Measurements from ENCODE around the gene PTPRR. TPM values are rescaled to one million over a fixed set of nuclear protein-coding genes. Genes with fewer than 3 reads are reported as not detected.

PTPRR gene
- polyA plus RNA-seq, 1 donor = 3.0 TPM

DNA sequence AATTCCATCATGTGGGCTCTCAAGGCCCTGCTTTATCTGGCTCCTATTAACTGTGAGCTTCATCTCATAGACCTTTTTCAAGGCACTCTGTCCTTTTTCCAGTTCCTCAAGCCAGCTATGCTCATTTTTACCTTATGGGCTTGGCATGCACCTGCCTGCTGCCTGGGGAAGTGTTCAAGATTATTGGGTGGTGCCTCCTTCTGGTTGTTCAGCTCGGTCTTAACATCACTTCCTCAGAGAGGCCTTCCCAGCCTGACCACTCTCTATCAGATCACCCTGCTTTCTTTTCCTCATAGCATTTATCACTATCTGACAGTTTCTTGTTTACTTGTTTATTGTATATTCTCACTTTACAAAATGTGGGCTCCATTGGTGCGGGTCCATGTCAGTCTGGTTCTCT is 141.3 kb downstream of the PTPRR start:
- Histone ChIP-seq H3K4me1 (ENCODE audit: control insufficient read depth, insufficient read depth, low read length) (no peaks in the 10 kb centered on the region), H3K36me3 (ENCODE audit: control insufficient read depth, insufficient read depth, low read length) (no peaks in the 10 kb centered on the region), H3K9me3 (ENCODE audit: control insufficient read depth, low read depth, low read length) (no peaks in the 10 kb centered on the region), H3K4me3 (ENCODE audit: low read length) (no peak overlapping the region), H3K27ac (ENCODE audit: low read length) (no peak overlapping the region), H3K27me3 (ENCODE audit: control insufficient read depth, insufficient read depth, low read length) (no peaks in the 10 kb centered on the region)
- WGBS (ENCODE audit: insufficient coverage, low lambda C conversion rate) = no CpG with 5 or more reads among the region's 2 CpGs
- DNase-seq = no peak

DNA sequence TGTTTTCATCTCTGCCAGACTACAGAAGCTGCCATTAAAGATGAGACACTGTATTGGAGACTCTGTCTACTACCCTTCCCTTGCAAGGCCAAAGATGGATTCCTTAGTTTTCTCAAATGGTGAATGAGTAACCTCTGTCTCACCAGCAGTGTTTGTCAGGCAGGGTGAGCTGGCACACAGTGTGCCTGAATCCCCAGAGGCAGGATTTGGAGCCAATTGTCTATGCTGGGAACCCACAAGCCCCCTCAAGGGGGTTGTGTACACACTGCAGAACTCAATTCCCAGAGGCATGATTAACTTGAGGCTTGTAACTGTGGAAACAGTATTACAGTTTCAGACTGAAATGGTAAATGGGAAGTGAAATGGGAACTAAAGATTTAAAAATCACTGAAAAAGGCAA is 146.5 kb downstream of the PTPRR start:
- no peak for DNase-seq

DNA sequence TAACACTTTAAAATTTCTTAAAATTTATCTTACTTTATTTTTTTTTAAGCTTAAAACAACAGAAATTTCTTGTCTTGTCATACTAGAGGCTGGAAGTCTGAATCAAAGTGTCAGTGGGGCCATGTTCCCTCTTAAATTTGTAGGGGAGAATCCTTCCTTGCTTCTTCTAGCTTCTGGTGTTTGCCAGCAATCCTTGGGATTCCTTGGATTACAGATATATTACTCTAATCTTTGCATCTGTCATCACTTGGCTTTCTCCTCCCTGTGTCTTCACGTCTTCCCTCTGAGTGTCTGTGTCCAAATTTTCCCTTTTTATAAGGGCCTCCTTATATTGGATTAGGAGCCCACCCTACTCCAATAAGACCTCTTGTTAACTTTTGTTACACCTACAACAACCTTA is 147.7 kb downstream of the PTPRR start:
- no CpG with 5 or more reads among the region's 1 CpG for WGBS (ENCODE audit: insufficient coverage, low lambda C conversion rate)
- no peaks in the 10 kb centered on the region for H3K9me3 ChIP-seq (ENCODE audit: control insufficient read depth, low read depth, low read length)
- H3K27me3 ChIP-seq (ENCODE audit: control insufficient read depth, insufficient read depth, low read length) = no peaks in the 10 kb centered on the region
- no peak overlapping the region for H3K27ac ChIP-seq (ENCODE audit: low read length)
- no peaks in the 10 kb centered on the region for H3K4me1 ChIP-seq (ENCODE audit: control insufficient read depth, insufficient read depth, low read length)
- H3K36me3 ChIP-seq (ENCODE audit: control insufficient read depth, insufficient read depth, low read length) = no peaks in the 10 kb centered on the region
- no peak for DNase-seq
- no peak overlapping the region for H3K4me3 ChIP-seq (ENCODE audit: low read length)

More for the DNA sequence above, 146.5 kb downstream of the PTPRR start:
- Histone ChIP-seq H3K4me3 (ENCODE audit: low read length) (no peak overlapping the region), H3K4me1 (ENCODE audit: control insufficient read depth, insufficient read depth, low read length) (no peaks in the 10 kb centered on the region), H3K36me3 (ENCODE audit: control insufficient read depth, insufficient read depth, low read length) (no peaks in the 10 kb centered on the region), H3K27me3 (ENCODE audit: control insufficient read depth, insufficient read depth, low read length) (no peaks in the 10 kb centered on the region), H3K27ac (ENCODE audit: low read length) (no peak overlapping the region), H3K9me3 (ENCODE audit: control insufficient read depth, low read depth, low read length) (no peaks in the 10 kb centered on the region)

DNA sequence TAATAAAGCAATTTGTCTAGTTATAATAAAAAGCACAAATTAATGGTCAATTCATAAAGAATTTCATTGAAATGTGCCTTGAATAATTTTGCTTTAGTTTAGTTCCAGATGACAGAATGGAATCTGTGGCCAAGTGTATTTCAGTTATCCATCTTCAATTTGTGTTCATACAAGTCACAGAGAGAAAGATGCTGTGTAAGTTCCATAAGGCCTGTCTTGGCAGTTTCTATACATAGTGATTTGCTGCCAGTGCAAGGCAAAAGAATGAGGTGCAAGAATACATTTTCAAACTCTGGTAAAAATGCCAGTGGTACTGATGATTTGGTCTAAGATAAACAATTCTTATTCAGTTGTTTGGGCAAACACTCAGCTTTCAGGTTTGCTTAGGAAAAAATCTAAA is 149.0 kb downstream of the PTPRR start:
- Histone ChIP-seq H3K27me3 (ENCODE audit: control insufficient read depth, insufficient read depth, low read length) (no peaks in the 10 kb centered on the region), H3K36me3 (ENCODE audit: control insufficient read depth, insufficient read depth, low read length) (no peaks in the 10 kb centered on the region), H3K9me3 (ENCODE audit: control insufficient read depth, low read depth, low read length) (no peaks in the 10 kb centered on the region), H3K4me3 (ENCODE audit: low read length) (no peak overlapping the region), H3K27ac (ENCODE audit: low read length) (no peak overlapping the region), H3K4me1 (ENCODE audit: control insufficient read depth, insufficient read depth, low read length) (no peaks in the 10 kb centered on the region)
- DNase-seq = no peak

- H3K36me3 ChIP-seq (ENCODE audit: control insufficient read depth, insufficient read depth, low read length) = no peaks in the 10 kb centered on the region
- H3K4me3 ChIP-seq (ENCODE audit: low read length) = no peak overlapping the region
- DNase-seq = no peak
- no peaks in the 10 kb centered on the region for H3K9me3 ChIP-seq (ENCODE audit: control insufficient read depth, low read depth, low read length)
- H3K4me1 ChIP-seq (ENCODE audit: control insufficient read depth, insufficient read depth, low read length) = no peaks in the 10 kb centered on the region
- no CpG with 5 or more reads among the region's 2 CpGs for WGBS (ENCODE audit: insufficient coverage, low lambda C conversion rate)
- no peaks in the 10 kb centered on the region for H3K27me3 ChIP-seq (ENCODE audit: control insufficient read depth, insufficient read depth, low read length)
- no peak overlapping the region for H3K27ac ChIP-seq (ENCODE audit: low read length)
Observed at GRCh38 chr12:70763666-70764065, 156.9 kb downstream of the PTPRR start.

DNA sequence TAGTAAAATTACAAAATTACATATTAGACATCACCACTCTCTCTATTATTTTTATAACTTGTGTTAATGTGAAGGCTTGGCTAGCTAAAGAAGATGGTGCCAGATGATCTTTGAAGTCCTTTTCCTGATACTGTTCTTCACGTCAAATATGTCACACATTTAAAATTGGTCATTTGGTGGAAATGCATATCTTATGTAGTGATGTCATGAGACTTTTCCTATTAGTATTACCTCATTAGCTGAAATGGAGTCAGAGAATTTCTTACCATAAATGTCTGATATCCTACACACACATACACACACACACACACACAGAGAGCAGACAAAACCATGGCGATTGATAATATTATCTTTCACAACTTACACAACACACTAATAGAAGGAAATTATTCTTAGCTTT is 158.5 kb downstream of the PTPRR start:
- peaks cover 6% of the 10 kb centered on the region for H3K4me1 ChIP-seq (ENCODE audit: control insufficient read depth, insufficient read depth, low read length)
- no peaks in the 10 kb centered on the region for H3K9me3 ChIP-seq (ENCODE audit: control insufficient read depth, low read depth, low read length)
- WGBS (ENCODE audit: insufficient coverage, low lambda C conversion rate) = 100% methylated on average over 1 of the region's 2 CpGs
- no peaks in the 10 kb centered on the region for H3K36me3 ChIP-seq (ENCODE audit: control insufficient read depth, insufficient read depth, low read length)
- DNase-seq = no peak
- H3K4me3 ChIP-seq (ENCODE audit: low read length) = no peak overlapping the region
- H3K27me3 ChIP-seq (ENCODE audit: control insufficient read depth, insufficient read depth, low read length) = no peaks in the 10 kb centered on the region
- no peak overlapping the region for H3K27ac ChIP-seq (ENCODE audit: low read length)

- H3K36me3 ChIP-seq (ENCODE audit: control insufficient read depth, insufficient read depth, low read length) = no peaks in the 10 kb centered on the region
- peaks cover 16% of the 10 kb centered on the region for H3K4me1 ChIP-seq (ENCODE audit: control insufficient read depth, insufficient read depth, low read length)
- H3K27ac ChIP-seq (ENCODE audit: low read length) = no peak overlapping the region
- no peaks in the 10 kb centered on the region for H3K9me3 ChIP-seq (ENCODE audit: control insufficient read depth, low read depth, low read length)
- WGBS (ENCODE audit: insufficient coverage, low lambda C conversion rate) = 96% methylated on average over 5 of the region's 12 CpGs
- no peak for DNase-seq
- no peaks in the 10 kb centered on the region for H3K27me3 ChIP-seq (ENCODE audit: control insufficient read depth, insufficient read depth, low read length)
- H3K4me3 ChIP-seq (ENCODE audit: low read length) = no peak overlapping the region
Observed at GRCh38 chr12:70759161-70759918, 161.2 kb downstream of the PTPRR start.

DNA sequence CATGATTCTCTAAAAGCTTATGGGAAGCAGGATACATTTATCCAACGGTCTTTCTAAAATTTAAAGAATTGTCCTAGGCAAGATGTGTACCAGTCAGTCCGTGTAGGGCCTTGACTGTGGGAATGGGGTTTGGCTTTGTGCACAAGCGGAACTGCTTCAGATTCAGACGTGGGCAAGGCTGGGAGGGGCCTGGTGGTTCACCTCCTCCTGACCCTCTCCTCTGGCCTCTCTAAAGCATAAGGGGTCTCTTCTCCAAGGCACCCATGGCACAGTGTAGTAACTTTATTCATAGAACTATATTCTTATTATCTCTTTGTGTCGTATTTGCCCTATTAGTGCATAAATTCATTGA is 162.1 kb downstream of the PTPRR start:
- DNase-seq = no peak
- no peaks in the 10 kb centered on the region for H3K36me3 ChIP-seq (ENCODE audit: control insufficient read depth, insufficient read depth, low read length)
- WGBS (ENCODE audit: insufficient coverage, low lambda C conversion rate) = 100% methylated on average over 1 of the region's 5 CpGs
- no peaks in the 10 kb centered on the region for H3K27me3 ChIP-seq (ENCODE audit: control insufficient read depth, insufficient read depth, low read length)
- no peak overlapping the region for H3K4me3 ChIP-seq (ENCODE audit: low read length)
- no peaks in the 10 kb centered on the region for H3K9me3 ChIP-seq (ENCODE audit: control insufficient read depth, low read depth, low read length)
- H3K4me1 ChIP-seq (ENCODE audit: control insufficient read depth, insufficient read depth, low read length) = peaks cover 16% of the 10 kb centered on the region
- no peak overlapping the region for H3K27ac ChIP-seq (ENCODE audit: low read length)

DNA sequence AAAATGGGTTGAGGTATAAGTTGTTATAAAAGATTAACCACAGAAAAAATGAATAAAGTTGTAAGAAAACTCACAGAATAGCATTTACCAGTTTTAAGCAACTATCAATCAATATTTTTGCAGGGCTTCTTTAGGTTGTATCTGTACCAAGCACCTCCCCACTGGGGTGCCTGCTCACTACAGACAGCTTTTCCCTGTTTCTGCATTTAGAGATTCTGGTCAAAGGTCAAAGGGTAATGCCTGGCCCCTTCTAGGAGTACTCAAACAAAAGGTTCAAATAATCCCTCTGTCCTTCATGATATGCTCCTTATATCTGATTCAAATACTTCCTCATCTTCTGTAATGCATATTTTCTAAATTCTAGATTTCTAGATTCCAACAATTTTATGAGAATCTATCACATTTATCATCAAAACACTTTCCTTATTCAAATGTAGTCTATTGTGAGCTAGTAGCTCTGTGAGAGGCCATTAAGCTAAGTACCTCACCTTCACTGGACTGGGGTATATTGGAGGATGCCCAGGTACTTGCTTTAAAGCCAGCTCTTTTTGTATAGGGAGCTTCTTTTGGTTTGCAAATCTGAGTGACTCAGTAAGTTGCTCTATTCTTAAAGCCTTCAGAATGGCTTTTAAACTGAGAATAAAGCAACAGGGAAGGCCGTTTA is 162.6 kb downstream of the PTPRR start:
- Histone ChIP-seq H3K27me3 (ENCODE audit: control insufficient read depth, insufficient read depth, low read length) (no peaks in the 10 kb centered on the region), H3K4me3 (ENCODE audit: low read length) (no peak overlapping the region), H3K36me3 (ENCODE audit: control insufficient read depth, insufficient read depth, low read length) (no peaks in the 10 kb centered on the region), H3K27ac (ENCODE audit: low read length) (no peak overlapping the region), H3K4me1 (ENCODE audit: control insufficient read depth, insufficient read depth, low read length) (peaks cover 16% of the 10 kb centered on the region), H3K9me3 (ENCODE audit: control insufficient read depth, low read depth, low read length) (no peaks in the 10 kb centered on the region)
- 100% methylated on average over 1 of the region's 1 CpG for WGBS (ENCODE audit: insufficient coverage, low lambda C conversion rate)
- no peak for DNase-seq

GRCh38 chr12:70756791-70757190 is 163.7 kb downstream of the PTPRR start:
- no CpG with 5 or more reads among the region's 2 CpGs for WGBS (ENCODE audit: insufficient coverage, low lambda C conversion rate)
- H3K4me3 ChIP-seq (ENCODE audit: low read length) = no peak overlapping the region

GRCh38 chr12:70756118-70756517 is 164.4 kb downstream of the PTPRR start:
- Histone ChIP-seq H3K4me3 (ENCODE audit: low read length) (no peak overlapping the region), H3K9me3 (ENCODE audit: control insufficient read depth, low read depth, low read length) (no peaks in the 10 kb centered on the region), H3K27ac (ENCODE audit: low read length) (peak overlapping the region; percentile 23), H3K27me3 (ENCODE audit: control insufficient read depth, insufficient read depth, low read length) (no peaks in the 10 kb centered on the region), H3K4me1 (ENCODE audit: control insufficient read depth, insufficient read depth, low read length) (peaks cover 16% of the 10 kb centered on the region), H3K36me3 (ENCODE audit: control insufficient read depth, insufficient read depth, low read length) (no peaks in the 10 kb centered on the region)
- peak; percentile 58 to 78 for DNase-seq
- 100% methylated on average over 1 of the region's 2 CpGs for WGBS (ENCODE audit: insufficient coverage, low lambda C conversion rate)

More at GRCh38 chr12:70756791-70757190, 163.7 kb downstream of the PTPRR start:
- DNase-seq = no peak
- Histone ChIP-seq H3K27ac (ENCODE audit: low read length) (peak overlapping the region; percentile 14), H3K9me3 (ENCODE audit: control insufficient read depth, low read depth, low read length) (no peaks in the 10 kb centered on the region), H3K4me1 (ENCODE audit: control insufficient read depth, insufficient read depth, low read length) (peaks cover 16% of the 10 kb centered on the region), H3K27me3 (ENCODE audit: control insufficient read depth, insufficient read depth, low read length) (no peaks in the 10 kb centered on the region), H3K36me3 (ENCODE audit: control insufficient read depth, insufficient read depth, low read length) (no peaks in the 10 kb centered on the region)
